ENCODE results near the gene CCDC24. TPM values are rescaled to one million over a fixed set of nuclear protein-coding genes. Genes with fewer than 3 reads are reported as not detected.

The CCDC24 gene
- total and polyA plus RNA-seq, 2 of the 13 experiments (the other 11 are each of a cell fraction or from before 2014, with no cell fraction given) = 1.4 to 2.9 TPM

DNA sequence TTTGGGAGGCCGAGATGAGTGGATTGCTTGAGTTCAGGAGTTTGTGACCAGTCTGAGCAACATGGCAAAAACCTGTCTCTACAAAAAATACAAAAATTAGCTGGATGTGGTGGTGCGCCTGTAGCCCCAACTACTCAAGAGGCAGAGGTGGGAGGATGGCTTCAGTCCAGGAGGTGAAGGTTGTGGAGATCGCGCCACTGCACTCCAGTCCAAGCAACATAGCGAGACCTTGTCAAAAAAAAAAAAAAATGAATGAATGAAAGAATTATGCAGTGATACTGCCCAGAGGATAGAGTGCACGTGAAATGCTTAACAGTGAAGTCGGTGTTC is 22.0 kb upstream of the CCDC24 start (continued):
- TF ChIP-seq, protein P1, sequence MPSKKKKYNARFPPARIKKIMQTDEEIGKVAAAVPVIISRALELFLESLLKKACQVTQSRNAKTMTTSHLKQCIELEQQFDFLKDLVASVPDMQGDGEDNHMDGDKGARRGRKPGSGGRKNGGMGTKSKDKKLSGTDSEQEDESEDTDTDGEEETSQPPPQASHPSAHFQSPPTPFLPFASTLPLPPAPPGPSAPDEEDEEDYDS (CRISPR knock-in tag; IDR thresholded peaks at IDR 0.05) = no peak
- no peak for TF ChIP-seq ZNF552 (CRISPR knock-in tag; IDR thresholded peaks at IDR 0.05; ENCODE audit: borderline replicate concordance)
- TF ChIP-seq SMAD3 (CRISPR knock-in tag; IDR thresholded peaks at IDR 0.05) = no peak
- TF ChIP-seq PCBP1 (IDR thresholded peaks at IDR 0.05; ENCODE audit: borderline replicate concordance, low read depth, low read length) = no peak
- TF ChIP-seq, protein P2, sequence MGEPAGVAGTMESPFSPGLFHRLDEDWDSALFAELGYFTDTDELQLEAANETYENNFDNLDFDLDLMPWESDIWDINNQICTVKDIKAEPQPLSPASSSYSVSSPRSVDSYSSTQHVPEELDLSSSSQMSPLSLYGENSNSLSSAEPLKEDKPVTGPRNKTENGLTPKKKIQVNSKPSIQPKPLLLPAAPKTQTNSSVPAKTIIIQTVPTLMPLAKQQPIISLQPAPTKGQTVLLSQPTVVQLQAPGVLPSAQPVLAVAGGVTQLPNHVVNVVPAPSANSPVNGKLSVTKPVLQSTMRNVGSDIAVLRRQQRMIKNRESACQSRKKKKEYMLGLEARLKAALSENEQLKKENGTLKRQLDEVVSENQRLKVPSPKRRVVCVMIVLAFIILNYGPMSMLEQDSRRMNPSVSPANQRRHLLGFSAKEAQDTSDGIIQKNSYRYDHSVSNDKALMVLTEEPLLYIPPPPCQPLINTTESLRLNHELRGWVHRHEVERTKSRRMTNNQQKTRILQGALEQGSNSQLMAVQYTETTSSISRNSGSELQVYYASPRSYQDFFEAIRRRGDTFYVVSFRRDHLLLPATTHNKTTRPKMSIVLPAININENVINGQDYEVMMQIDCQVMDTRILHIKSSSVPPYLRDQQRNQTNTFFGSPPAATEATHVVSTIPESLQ (CRISPR knock-in tag; conservative IDR thresholded peaks at IDR 0.05) = no peak
- TF ChIP-seq BRD4 (CRISPR knock-in tag; IDR thresholded peaks at IDR 0.05) = no peak
- TF ChIP-seq, protein P3, sequence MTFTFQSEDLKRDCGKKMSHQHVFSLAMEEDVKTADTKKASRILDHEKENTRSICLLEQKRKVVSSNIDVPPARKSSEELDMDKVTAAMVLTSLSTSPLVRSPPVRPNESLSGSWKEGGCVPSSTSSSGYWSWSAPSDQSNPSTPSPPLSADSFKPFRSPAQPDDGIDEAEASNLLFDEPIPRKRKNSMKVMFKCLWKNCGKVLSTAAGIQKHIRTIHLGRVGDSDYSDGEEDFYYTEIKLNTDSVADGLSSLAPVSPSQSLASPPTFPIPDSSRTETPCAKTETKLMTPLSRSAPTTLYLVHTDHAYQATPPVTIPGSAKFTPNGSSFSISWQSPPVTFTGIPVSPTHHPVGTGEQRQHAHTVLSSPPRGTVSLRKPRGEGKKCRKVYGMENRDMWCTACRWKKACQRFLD (CRISPR knock-in tag; IDR thresholded peaks at IDR 0.05; ENCODE audit: borderline replicate concordance) = no peak

DNA sequence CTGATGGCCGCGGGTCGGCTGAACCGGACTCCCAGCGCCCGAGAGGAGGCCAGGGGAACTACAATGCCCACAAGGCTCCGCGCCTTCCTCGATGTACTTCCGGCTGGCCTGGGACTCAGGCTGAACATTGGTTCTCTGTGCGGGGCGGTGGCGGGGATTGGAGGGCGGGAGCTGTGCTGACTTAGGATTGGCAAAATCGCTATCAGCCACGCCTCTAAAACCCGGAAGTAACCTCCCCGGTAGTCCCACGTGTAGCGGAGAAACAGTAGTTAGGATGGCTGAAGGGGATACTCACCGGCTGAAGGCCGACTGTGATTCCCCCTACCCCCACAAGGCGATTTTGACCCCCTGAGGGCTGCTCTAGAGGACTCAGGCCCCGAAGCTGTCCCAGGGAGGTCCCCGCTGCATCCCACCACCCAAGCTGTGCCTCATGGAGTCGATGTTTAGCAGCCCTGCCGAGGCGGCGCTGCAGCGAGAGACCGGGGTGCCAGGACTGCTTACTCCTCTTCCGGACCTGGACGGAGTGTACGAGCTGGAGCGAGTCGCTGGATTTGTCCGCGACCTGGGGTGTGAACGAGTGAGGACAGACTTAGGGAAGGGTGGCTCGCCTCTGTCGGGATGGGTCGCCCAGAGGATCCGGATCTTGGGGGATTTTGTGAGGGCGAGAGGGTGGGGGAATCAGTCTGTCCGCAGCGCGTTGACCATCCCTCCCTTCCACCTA is 21.5 kb upstream of the CCDC24 start, which contains the start of gene DPH2:
Gene DPH2, plus strand, starts transcription at position 265 of the 721 bp plus-strand sequence. Its CDS starts 166 bp downstream, at position 431.
- peak; percentile 96 for DNase-seq (ENCODE audit: low spot score)
- no peak within 1 kb of the TSS for H2AFZ ChIP-seq (ENCODE audit: low read length)
- peaks cover 0 to 1% of the 10 kb centered on the region in 2 experiments; a peak in 1 of 5 replicates for H3K36me3 ChIP-seq (replicated peaks in 1 of 2; ENCODE audit: control insufficient read depth in 1 of 2, insufficient read depth in 2 of 2, low read length in 2 of 2)
- H3K9ac ChIP-seq (ENCODE audit: insufficient read depth, low read depth, low read length) = peak within 1 kb of the TSS; percentile 76
- in situ Hi-C loops (cut with HindIII; ENCODE audit: extremely low pct_ligation_motif_present, low pct_unique_long_range_greater_than_20kb) (no loop called here), intact Hi-C loops (cut with micrococcal nuclease; ENCODE audit: unreplicated experiment) (loop anchor here (1.0 kb wide), 1 partner anchor 23 kb away; no protein-coding TSS in a partner anchor)
- peak within 1 kb of the TSS; percentile 75 for H3K4me2 ChIP-seq (ENCODE audit: low read depth, low read length)
- H3K79me2 ChIP-seq (ENCODE audit: insufficient read depth, low read length) = peaks cover 11% of the 10 kb centered on the region
- POLR2A ChIA-PET = interaction anchor here (0.9 to 1.9 kb wide), 10 partner anchors 8 to 63 kb away, joined by 3 to 10 read pairs (median 4); partner anchors contain the start of genes B4GALT2, IPO13 and SLC6A9
- FAIRE-seq = peak; percentile 96
- no peaks in the 10 kb centered on the region for H3K9me3 ChIP-seq (ENCODE audit: low read length)
- peaks cover 22% of the 10 kb centered on the region for H3K4me1 ChIP-seq (ENCODE audit: insufficient read depth, low read length)
- no peaks in the 10 kb centered on the region for H3K27me3 ChIP-seq (ENCODE audit: control insufficient read depth in 1 of 2, insufficient read depth in 2 of 2, low read length in 2 of 2)
- no peak within 1 kb of the TSS for H3K27ac ChIP-seq (ENCODE audit: extremely low read length, insufficient read depth, low read length)
- 1% methylated on average over 23 of the region's 47 CpGs for WGBS (ENCODE audit: low lambda C conversion rate)
- CTCF ChIA-PET (ENCODE audit: low intra/inter-chr PET ratio, low total read pairs) = no interaction called here
- TSS peak; percentile 49 for BruUV-seq (replicated peaks)
- ATAC-seq = peak; percentile 95
- H4K20me1 ChIP-seq (ENCODE audit: insufficient read depth, low read length) = no peaks in the 10 kb centered on the region
- H3K4me3 ChIP-seq (replicated peaks in 1 of 3; ENCODE audit: insufficient read depth in 1 of 3, low read depth in 2 of 3, low read length in 3 of 3) = peak within 1 kb of the TSS; percentile 80 to 94 (median 91)
- TF ChIP-seq, protein P4, sequence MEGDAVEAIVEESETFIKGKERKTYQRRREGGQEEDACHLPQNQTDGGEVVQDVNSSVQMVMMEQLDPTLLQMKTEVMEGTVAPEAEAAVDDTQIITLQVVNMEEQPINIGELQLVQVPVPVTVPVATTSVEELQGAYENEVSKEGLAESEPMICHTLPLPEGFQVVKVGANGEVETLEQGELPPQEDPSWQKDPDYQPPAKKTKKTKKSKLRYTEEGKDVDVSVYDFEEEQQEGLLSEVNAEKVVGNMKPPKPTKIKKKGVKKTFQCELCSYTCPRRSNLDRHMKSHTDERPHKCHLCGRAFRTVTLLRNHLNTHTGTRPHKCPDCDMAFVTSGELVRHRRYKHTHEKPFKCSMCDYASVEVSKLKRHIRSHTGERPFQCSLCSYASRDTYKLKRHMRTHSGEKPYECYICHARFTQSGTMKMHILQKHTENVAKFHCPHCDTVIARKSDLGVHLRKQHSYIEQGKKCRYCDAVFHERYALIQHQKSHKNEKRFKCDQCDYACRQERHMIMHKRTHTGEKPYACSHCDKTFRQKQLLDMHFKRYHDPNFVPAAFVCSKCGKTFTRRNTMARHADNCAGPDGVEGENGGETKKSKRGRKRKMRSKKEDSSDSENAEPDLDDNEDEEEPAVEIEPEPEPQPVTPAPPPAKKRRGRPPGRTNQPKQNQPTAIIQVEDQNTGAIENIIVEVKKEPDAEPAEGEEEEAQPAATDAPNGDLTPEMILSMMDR (CRISPR knock-in tag; IDR thresholded peaks at IDR 0.05) = peak; percentile 40
- TF ChIP-seq ELF1 (CRISPR knock-in tag; IDR thresholded peaks at IDR 0.05) = peak; percentile 86
- TF ChIP-seq ZNF614 (CRISPR knock-in tag; IDR thresholded peaks at IDR 0.05; ENCODE audit: borderline replicate concordance) = no peak
- TF ChIP-seq, protein P5, sequence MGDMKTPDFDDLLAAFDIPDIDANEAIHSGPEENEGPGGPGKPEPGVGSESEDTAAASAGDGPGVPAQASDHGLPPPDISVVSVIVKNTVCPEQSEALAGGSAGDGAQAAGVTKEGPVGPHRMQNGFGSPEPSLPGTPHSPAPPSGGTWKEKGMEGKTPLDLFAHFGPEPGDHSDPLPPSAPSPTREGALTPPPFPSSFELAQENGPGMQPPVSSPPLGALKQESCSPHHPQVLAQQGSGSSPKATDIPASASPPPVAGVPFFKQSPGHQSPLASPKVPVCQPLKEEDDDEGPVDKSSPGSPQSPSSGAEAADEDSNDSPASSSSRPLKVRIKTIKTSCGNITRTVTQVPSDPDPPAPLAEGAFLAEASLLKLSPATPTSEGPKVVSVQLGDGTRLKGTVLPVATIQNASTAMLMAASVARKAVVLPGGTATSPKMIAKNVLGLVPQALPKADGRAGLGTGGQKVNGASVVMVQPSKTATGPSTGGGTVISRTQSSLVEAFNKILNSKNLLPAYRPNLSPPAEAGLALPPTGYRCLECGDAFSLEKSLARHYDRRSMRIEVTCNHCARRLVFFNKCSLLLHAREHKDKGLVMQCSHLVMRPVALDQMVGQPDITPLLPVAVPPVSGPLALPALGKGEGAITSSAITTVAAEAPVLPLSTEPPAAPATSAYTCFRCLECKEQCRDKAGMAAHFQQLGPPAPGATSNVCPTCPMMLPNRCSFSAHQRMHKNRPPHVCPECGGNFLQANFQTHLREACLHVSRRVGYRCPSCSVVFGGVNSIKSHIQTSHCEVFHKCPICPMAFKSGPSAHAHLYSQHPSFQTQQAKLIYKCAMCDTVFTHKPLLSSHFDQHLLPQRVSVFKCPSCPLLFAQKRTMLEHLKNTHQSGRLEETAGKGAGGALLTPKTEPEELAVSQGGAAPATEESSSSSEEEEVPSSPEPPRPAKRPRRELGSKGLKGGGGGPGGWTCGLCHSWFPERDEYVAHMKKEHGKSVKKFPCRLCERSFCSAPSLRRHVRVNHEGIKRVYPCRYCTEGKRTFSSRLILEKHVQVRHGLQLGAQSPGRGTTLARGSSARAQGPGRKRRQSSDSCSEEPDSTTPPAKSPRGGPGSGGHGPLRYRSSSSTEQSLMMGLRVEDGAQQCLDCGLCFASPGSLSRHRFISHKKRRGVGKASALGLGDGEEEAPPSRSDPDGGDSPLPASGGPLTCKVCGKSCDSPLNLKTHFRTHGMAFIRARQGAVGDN (CRISPR knock-in tag; IDR thresholded peaks at IDR 0.05) = peak; percentile 59

All from HepG2 (cell line).